ENCODE data around the gene ZNF37A.

- TF ChIP-seq, protein P1, sequence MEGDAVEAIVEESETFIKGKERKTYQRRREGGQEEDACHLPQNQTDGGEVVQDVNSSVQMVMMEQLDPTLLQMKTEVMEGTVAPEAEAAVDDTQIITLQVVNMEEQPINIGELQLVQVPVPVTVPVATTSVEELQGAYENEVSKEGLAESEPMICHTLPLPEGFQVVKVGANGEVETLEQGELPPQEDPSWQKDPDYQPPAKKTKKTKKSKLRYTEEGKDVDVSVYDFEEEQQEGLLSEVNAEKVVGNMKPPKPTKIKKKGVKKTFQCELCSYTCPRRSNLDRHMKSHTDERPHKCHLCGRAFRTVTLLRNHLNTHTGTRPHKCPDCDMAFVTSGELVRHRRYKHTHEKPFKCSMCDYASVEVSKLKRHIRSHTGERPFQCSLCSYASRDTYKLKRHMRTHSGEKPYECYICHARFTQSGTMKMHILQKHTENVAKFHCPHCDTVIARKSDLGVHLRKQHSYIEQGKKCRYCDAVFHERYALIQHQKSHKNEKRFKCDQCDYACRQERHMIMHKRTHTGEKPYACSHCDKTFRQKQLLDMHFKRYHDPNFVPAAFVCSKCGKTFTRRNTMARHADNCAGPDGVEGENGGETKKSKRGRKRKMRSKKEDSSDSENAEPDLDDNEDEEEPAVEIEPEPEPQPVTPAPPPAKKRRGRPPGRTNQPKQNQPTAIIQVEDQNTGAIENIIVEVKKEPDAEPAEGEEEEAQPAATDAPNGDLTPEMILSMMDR (IDR thresholded peaks at IDR 0.05), result no peak
- TF ChIP-seq POLR2AphosphoS5 (IDR thresholded peaks at IDR 0.05) (no peak), EP300 (IDR thresholded peaks at IDR 0.05) (no peak)
Measured at GRCh38 chr10:38050212-38050611, 43.9 kb upstream of the ZNF37A start.

Measured in suprapubic skin (tissue), 4 donors.